ENCODE data around the gene TRIB2. TPM values are rescaled to one million over a fixed set of nuclear protein-coding genes. Genes with fewer than 3 reads are reported as not detected.
A peak's percentile ranks its signal among the peaks of the same experiment; 100 is the strongest.

TRIB2 gene
- total RNA-seq, 1 donor from 2014 or later, result 31.1 TPM

DNA sequence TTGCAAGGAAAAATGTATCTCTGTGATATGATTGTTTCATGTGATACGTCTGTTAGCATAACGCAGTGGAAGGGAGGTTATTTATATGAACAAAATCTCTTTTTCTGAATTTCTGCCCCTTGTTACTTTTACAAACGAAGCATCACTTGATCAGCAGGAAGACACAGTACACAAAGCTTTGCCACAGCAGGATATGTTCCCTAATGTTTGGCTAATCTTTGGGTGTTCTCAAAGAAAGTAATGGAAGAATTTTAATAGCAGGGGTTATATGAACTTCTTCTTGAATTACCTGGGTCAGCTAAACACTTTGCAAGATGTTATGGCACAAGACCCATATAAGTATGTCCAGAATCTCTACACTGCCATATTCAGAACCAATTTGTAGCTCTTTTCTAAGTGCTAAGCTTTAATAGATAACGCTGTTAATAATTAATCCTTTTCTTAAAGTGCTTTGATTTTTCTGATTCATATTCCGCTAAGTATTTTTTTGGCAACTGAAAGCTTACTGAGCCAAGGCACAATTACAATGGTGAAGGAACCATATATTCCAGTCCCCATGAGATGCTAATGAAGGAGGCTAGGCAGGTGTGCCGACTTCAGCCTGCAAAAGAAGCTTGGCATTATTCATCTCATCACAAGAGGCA, 33.2 kb upstream of the TRIB2 start:
- intact Hi-C loops (cut with micrococcal nuclease), result no loop called here
- no peak overlapping the region for H3K4me3 ChIP-seq
- no peaks in the 10 kb centered on the region for H3K36me3 ChIP-seq
- TF ChIP-seq, protein P1, sequence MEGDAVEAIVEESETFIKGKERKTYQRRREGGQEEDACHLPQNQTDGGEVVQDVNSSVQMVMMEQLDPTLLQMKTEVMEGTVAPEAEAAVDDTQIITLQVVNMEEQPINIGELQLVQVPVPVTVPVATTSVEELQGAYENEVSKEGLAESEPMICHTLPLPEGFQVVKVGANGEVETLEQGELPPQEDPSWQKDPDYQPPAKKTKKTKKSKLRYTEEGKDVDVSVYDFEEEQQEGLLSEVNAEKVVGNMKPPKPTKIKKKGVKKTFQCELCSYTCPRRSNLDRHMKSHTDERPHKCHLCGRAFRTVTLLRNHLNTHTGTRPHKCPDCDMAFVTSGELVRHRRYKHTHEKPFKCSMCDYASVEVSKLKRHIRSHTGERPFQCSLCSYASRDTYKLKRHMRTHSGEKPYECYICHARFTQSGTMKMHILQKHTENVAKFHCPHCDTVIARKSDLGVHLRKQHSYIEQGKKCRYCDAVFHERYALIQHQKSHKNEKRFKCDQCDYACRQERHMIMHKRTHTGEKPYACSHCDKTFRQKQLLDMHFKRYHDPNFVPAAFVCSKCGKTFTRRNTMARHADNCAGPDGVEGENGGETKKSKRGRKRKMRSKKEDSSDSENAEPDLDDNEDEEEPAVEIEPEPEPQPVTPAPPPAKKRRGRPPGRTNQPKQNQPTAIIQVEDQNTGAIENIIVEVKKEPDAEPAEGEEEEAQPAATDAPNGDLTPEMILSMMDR (IDR thresholded peaks at IDR 0.05; ENCODE audit: borderline replicate concordance), result no peak
- no peak overlapping the region for H3K27ac ChIP-seq (replicated peaks)
- no peaks in the 10 kb centered on the region for H3K27me3 ChIP-seq (ENCODE audit: low read depth)
- H3K4me1 ChIP-seq, result peaks cover 13% of the 10 kb centered on the region
- no peaks in the 10 kb centered on the region for H3K9me3 ChIP-seq (replicated peaks)
- no peak for DNase-seq

DNA sequence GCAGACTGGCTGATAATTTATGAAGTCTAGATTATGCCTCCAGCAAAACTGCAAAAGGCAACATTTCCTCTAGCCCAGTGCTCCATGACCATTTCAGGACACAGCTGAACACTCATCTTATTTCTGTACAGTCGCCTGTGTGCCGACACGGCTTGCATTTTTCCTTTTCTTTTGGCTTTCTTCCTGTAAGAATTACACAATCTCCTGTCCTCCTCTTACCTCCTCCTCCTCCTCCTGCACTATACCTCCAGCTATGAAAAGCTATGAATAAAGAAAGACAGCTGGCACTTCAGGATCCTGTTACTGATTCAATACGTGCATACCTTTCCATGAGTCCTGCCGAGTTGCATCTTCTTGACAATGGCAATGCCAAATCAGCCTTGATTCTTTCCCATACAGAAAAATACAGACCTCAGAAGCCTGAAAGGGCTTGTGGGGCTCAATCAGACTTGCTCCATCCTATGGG, 32.2 kb upstream of the TRIB2 start:
- Histone ChIP-seq H3K4me1 (peaks cover 13% of the 10 kb centered on the region), H3K9me3 (replicated peaks) (no peaks in the 10 kb centered on the region), H3K36me3 (no peaks in the 10 kb centered on the region), H3K27ac (replicated peaks) (no peak overlapping the region), H3K4me3 (no peak overlapping the region), H3K27me3 (ENCODE audit: low read depth) (no peaks in the 10 kb centered on the region)
- DNase-seq, result no peak
- intact Hi-C loops (cut with micrococcal nuclease), result no loop called here
- TF ChIP-seq, protein P1 (IDR thresholded peaks at IDR 0.05; ENCODE audit: borderline replicate concordance), result no peak

DNA sequence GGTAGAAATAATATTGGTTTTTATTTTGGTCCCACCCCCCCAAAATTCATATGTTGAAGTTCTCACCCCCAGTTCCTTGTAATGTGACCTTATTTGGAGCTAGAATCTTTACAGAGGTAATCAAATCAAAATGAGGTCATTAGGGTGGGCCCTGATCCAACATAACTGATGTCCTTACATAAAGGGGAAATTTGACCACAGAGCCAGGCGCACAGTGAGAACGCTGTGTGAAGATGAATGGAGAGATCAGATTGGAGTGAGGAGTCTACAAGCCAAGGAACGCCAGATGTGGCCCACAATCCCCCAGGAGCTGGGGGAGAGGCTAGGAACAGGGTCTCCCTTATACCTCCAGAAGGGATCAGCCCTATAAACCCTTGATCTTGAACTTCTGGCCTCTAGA, 31.6 kb upstream of the TRIB2 start:
- intact Hi-C loops (cut with micrococcal nuclease), result no loop called here
- Histone ChIP-seq H3K36me3 (no peaks in the 10 kb centered on the region), H3K9me3 (replicated peaks) (peaks cover 6% of the 10 kb centered on the region), H3K4me1 (peaks cover 13% of the 10 kb centered on the region), H3K27ac (replicated peaks) (no peak overlapping the region), H3K4me3 (no peak overlapping the region), H3K27me3 (ENCODE audit: low read depth) (no peaks in the 10 kb centered on the region)
- no peak for DNase-seq
- TF ChIP-seq, protein P1 (IDR thresholded peaks at IDR 0.05; ENCODE audit: borderline replicate concordance), result no peak

DNA sequence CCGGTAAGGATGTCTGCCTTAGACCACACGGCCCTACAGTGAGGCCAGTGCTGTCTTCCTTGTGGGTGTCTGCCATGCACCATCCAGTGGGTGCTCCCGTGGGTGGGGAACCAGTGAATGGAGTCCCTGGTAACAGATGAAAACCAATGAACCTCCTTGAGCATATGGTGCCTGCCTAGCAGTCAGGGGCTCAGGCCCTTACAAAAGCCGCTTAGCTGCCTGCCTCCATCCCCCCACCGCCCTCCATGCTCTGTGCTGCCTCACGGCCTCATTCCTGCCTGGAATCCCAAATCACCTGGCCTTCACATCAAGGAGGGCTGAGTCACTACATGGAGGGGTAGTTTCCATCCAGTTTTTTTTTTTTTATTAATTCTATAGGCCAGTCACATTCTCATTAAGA, 30.8 kb upstream of the TRIB2 start:
- Histone ChIP-seq H3K27me3 (ENCODE audit: low read depth) (no peaks in the 10 kb centered on the region), H3K36me3 (no peaks in the 10 kb centered on the region), H3K4me3 (no peak overlapping the region), H3K4me1 (peaks cover 13% of the 10 kb centered on the region), H3K9me3 (replicated peaks) (peaks cover 12% of the 10 kb centered on the region), H3K27ac (replicated peaks) (no peak overlapping the region)
- DNase-seq, result no peak
- intact Hi-C loops (cut with micrococcal nuclease), result no loop called here
- TF ChIP-seq, protein P1 (IDR thresholded peaks at IDR 0.05; ENCODE audit: borderline replicate concordance), result no peak

DNA sequence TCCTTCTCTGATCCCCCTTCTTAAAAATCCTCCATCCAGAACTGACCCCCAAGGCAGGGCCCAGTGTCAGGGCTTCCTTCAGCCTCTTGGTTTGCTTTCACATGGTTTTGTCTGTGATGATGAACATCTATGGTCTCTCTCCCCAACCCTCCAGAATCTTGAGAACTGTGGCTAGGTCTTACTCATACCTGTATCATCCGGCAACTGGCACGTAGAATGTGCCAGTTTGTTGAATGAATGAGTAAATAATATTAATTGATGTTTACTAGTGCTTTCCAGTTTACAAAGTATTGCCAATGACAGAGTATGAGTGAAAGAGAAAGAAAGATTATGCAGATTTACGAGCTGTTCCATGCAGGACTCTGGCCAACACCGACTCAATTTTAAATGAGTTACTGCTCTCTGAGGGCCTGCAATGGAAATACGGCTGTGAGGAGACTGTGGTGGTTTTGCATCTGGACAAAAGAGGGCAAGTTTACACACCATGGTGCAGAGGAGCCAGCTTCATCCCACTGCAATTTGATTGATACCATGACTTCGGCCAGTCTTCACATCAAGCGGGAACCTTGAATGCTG, 29.9 kb upstream of the TRIB2 start:
- H3K4me1 ChIP-seq, result peaks cover 13% of the 10 kb centered on the region
- H3K4me3 ChIP-seq, result no peak overlapping the region
- TF ChIP-seq, protein P1 (IDR thresholded peaks at IDR 0.05; ENCODE audit: borderline replicate concordance), result no peak
- intact Hi-C loops (cut with micrococcal nuclease), result no loop called here
- no peak for DNase-seq
- H3K9me3 ChIP-seq (replicated peaks), result peaks cover 14% of the 10 kb centered on the region
- H3K36me3 ChIP-seq, result no peaks in the 10 kb centered on the region
- H3K27ac ChIP-seq (replicated peaks), result peak overlapping the region; percentile 7
- H3K27me3 ChIP-seq (ENCODE audit: low read depth), result no peaks in the 10 kb centered on the region
